Activated CD8-positive, alpha-beta memory T cell treated with anti-CD3 and anti-CD28 coated beads, Interleukin-2, amount 50 U/mL, for 48 hours (primary cell): Measurements from ENCODE around the gene KCNC2.
"Not testable (repeated sequence)": the region's sequence is repeated elsewhere in the genome, so short reads cannot be mapped to it uniquely, and the experiment has no call there.

Source experiments
- DNase-seq: peaks from one replicate; pipeline ENCODE4 v3.0.0-alpha.2; 2020

Gene KCNC2

DNA sequence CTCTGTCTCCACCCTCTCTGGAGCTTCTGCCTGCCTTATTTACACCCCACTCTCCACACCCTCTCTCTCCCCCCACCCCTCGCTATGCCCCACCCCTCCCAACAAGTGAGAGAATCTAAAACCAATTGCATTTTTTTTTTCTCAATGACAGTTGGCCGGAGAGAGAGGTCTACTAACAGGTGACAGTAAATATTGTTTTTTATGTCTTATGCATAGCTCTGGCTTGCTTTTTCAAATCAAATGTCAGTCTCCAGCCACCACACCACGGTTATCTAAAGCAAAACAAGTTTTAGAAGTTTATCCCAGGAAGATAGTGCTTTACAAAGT, at the start of gene KCNC2:
Gene KCNC2, minus strand, starts transcription at position 28 of the 327 bp plus-strand sequence.
- no peak for DNase-seq

DNA sequence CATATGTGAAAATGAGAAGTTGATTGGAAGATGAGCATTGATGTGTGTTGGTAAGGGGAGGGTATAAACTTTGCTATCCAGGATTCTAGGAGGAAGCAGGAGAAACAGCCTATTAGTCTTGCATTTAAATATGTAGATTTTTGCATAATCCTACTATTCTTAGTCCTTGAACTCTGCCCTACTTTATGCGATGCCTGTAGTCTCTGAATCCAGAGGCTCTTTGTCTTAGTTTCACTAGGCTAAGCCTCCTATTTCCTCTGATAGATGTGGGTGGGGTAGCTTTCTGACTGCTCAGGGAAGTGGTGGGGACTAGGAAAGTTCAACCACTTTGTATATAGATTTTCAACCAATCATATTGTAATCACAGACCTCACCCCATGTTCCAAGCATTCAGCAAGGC, 49.5 kb upstream of the KCNC2 start:
- no peak for DNase-seq

DNA sequence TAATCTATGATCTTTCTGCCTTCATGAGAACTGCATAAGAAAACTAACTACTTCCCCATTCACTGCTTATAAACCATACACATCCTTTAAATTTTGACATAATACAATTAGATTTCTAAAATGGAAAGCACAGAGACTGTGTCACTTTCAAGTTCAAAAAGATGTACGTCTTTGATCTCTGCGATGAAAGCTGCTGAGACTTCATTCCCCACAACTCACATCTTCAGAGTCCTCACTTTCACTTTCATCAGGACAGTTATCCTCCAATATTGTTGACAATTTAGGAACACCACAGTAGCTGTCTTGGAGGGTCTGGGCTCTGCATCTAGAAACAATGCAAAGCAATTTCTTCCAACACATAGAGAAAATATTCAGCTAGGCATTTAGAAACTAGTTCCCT, 47.9 kb upstream of the KCNC2 start:
- no peak for DNase-seq

DNA sequence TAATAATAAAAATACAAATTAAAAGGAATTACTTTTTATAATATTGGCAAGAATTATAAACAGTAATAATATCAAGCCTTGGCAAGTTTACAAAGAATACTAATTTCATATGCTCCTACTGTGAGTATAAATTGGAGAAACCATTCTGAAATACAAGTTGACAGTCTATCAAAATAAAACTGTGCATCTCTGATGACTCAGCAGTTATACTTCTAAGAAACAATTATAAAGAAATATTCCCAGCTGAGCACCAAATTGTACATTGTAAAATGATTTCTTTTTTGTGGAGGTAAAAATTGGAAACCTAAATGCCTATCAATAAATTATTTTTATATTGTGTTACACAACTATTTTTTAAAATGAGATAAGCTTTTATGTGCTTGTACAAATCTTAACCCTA, 35.5 kb upstream of the KCNC2 start:
- DNase-seq = no peak

DNA sequence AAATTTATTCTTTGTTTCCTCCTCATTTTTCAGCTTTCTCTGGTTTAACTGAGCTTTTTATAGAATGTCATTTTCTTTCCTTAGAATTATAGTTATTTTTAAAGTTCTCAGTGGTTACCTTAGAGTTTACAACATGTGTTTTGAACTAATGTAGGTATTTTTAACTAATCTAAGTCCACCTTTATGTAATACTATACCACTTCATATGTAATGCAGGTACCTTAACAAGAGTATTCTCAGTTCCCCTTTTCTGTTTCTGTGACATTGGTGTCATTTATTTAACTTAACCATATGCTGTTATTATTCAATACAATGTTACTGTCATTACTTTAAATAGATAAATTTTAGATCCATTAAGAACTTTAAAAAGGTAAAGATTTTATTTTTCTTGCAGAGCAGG, 30.3 kb upstream of the KCNC2 start:
- no peak for DNase-seq

DNA sequence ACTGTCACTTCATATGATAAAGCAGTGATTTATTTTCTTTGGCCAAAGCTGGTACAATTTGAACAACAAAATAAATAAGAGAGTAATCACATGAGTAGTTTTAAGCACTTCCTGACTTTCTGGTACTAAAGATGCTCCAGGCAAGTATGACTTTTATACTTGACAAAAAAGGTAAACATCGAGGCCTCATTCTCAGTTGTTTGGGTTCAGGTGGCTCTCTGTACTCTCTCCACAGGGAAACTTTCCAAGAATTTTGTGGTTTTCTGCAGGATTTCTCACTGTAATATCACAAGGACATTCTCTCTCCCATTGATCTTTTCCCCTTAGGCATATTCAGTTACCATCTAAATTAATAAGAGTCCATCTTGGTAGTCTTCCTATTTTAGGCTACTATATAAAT, 26.6 kb upstream of the KCNC2 start:
- DNase-seq = no peak

DNA sequence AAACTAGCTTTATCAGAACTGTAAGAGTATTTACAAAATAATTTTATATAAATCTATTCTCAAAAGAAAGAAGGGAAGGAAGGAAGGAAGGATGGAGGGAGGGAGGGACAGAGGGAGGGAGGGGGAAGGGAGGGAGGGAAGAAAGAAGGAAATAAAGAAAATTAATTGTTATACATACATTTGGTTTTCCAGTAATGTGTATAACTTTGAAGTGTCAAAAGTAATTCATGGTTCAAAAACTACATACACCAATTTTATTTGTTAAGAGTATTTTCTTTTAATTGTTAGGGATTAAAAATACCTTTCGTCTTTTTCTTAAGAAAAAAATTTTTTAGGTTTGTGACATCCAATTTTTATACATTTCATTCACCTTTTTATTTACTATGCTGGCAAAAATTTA, 17.5 kb upstream of the KCNC2 start:
- DNase-seq = no peak

DNA sequence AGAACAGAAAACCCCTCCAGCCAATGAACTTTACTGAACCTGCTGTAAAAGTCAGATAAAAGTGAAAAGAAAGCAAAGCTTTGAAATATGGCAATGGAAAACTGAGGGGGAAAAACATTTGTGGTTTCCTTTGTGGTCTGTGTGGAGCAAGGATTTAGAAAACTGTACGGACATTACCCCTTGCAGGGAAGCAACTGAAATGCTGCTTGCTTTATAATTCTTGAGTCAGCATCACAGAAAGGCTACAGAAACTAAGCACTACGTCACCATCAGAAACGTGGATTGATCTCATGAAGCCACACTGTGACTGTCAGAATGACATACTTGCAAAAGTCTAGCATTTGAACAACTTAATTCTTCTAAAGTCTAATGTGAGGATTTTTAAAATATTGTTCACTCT, 2.4 kb upstream of the KCNC2 start:
- no peak for DNase-seq

DNA sequence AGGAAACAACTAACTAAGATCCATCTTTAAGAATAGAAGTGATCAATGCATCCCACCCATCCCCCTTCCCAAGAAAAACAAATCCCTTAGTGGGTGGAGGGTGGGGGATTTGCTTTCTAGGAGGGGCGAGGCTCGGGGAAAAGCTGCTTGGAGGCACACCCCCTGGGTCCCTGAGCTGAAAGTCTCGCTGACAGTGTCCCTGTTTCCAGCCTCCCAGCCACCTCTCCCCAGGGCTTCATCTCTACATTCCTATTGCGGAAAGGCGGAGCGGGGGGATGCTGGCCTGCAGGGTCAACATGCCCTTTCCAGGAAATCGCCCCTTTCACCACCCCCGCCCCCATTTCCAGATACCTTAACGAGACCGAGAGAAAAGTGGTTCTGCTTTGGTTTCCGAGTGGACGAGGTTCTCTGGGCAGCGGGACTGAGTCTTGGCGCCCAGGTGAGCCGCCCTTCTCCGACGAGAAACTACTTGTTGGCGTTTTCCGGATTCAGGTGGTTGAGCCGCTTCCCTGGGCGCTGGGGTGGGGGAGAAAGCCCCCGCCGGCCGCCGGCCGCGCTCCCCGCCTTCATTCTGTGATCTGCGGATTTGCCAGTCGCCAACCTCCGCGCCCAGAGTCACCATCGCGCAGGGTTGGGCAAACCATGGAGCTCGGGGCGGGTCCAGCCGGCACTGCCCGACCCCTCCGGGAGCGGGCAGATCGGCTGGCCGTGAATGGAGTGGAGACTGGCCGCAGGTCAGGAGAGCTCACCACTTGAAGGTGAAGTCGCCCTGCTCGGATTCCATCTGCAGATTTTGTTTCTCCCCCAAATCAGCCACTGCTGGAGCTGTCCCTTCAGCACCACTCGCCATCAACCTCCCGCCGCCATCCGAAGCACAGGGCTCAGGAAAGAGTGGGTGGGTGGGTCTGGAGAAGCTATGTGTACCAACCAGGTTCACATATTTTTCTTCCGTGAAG, 505 bp downstream of the KCNC2 start:
- DNase-seq = peak; percentile 53

DNA sequence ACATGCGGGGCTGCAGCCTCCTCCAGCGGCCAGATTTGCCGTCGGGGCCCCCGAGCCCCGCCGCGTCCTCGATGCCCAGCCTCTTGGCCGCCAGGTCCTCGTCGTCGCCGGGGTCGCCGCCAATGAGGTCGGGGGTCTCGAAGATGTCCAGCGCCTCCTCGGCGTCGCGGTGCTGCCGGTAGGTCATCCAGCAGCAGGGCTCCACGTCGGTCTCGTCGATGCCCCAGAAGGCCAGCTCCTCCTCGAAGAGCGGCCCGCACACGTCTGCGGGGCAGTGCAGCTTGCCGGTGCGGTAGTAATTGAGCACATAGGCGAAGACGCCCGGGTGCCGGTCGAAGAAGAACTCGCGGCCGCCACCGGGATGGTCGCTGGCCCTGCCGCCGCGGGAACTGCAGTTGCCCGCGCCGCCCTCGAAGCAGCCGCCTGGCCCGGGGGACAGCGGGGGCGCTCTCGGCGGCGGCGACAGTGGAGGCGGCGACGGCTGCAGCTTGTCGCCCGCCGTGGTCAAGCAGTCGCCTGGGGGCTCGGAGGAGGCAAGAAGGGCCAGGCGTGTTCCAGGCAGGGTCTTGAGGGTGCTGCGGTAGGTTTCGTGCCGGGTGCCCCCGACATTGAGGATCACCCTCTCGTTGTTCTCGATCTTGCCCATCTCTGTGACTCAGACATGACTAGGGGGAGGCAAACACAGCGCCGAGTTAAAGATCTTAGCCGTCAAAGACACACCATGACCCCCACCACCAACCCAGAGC, 2.1 kb downstream of the KCNC2 start:
- no peak for DNase-seq

DNA sequence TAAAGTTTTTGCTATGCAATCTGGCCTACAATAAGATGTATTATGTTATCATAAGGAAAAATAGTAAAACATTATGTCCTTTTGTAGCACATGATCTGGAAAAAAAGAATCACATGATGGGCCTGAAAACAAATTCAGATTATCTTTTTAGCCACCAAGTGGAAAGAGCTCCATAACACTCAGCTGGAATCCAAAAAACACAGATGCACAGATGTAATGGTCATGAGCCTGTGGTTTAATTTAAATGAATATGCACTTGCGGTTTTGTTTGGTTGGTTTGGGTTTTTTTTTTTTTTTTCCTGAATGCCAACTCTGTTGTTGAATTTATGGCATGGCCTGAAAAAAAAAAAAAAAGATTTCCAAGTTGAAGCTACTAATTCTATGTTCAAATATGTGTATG, 4.1 kb downstream of the KCNC2 start:
- no peak for DNase-seq

DNA sequence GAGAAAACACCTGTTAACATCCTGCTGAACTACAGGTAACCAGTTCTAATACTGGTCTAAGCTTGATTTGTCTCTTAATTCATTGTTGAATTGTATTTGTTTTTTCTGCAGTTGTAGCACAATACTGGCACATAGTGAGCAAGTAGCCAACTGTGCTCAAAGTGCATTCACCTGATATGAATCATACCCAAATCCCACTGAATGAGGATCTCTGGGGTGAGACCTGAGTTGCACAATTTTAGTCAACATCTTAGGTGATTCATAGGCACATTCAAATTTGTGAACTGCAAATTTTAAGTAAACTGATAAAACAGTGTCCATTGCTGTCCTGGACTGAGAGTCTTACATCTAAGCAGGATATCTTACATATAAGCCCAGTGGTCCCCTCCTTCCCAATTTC, 12.8 kb downstream of the KCNC2 start:
- no peak for DNase-seq

DNA sequence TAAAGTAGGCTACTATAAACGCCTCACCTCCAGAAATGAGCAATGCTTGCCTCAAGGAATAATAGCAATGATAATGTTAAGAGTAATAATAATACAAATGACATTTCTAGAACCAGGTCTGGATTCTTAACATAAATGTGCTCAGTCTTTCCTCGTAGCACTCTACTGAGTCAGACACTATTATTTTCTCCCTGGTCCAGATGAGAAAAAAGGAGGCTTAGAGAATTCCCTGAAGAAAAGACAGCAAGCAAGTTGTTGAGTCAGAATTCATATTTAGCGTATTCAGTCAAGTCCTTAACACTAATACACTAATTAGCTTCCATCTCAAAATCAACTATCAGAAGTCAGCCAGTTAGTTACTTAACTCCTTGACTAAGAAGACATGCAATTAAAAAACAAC, 13.2 kb downstream of the KCNC2 start:
- DNase-seq = no peak

DNA sequence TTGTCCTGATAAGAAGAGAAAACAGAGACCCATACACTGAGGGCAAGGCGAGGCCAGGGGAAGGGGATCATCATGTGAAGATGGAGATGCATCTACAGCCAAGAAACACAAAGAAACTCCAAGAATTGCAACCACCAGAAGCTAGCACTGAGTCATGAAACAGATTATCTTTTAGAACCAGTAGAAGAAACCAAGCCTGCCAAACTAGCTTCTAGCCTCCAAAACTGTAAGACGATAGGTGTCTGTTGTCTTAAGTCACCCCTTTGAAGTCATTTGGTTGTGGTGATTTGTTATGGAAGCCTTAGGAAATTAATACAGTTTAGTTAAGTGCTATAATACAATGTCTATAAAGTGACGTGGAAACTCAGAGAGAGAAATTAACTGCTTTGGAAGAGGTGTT, 15.4 kb downstream of the KCNC2 start:
- no peak for DNase-seq

DNA sequence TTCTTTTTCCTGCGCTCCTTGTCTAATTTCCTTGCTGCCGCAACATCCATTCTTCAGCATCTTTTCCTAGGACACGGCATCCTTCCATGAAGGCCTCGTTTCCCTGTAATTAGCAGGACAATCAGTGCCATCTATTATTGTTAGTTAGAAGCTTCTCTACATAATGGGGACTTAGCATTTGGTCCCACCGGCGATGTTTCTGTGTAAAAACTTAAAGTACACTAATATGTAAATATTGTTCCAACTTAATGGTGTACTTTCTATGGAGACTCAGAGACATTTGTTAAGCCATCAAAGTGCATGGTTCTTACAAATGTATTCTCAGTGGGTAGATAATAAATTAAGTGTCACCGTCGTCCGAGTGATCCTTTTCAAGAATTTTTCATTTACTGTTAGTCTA, 17.4 kb downstream of the KCNC2 start:
- no peak for DNase-seq

DNA sequence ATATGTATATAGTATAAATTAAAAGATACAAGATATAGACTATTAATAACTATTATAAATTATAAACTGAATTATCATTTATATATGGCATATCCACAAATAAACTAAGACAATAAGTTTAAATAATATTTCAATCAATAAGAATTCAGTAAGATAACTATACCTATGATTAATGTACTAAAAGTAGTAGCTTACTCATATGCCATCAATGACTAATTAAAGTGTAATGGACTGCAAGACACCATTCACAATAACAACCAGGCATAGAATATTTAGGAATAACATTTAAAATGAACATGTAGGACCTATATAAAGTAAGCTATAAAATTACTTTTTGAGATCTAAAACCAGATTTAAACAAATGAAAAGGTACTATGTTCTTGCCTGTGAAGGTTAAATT, 18.8 kb downstream of the KCNC2 start:
- no peak for DNase-seq

DNA sequence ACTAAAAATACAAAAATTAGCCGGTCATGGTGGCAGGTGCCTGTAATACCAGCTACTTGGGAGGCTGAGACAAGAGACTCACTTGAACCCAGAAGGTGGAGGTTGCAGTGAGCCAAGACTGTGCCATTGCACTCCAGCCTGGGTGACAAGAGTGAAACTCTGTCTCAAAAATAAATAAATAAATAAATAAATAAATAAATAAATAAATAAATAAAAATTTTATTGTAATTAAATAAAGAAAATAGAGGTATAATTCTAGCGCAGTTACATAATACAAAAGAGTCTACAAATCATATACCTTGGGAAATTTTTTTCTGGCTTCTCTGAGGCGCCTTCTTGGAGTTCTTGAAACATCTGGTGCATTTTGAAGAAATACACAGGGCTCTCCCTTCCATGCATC, 23.8 kb downstream of the KCNC2 start:
- DNase-seq = not testable (repeated sequence)

DNA sequence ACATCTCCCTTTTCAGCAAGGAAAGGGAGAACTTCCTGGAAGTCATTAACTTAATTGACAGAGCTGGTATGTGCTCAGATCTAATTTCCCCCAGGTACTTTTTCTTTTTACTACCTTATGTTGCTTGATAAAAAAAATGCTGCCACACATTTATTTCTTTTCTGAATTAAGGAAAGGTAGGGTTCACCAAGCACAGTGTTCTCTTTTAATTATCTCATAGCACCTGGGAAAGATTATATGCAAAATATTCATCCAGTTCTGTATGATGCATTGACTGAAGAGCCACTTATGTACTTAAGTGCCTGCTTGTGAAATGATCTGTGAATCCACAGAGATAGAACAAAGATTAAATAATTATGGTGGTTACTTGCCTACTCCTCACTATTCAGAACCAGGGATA, 25.1 kb downstream of the KCNC2 start:
- DNase-seq = no peak

DNA sequence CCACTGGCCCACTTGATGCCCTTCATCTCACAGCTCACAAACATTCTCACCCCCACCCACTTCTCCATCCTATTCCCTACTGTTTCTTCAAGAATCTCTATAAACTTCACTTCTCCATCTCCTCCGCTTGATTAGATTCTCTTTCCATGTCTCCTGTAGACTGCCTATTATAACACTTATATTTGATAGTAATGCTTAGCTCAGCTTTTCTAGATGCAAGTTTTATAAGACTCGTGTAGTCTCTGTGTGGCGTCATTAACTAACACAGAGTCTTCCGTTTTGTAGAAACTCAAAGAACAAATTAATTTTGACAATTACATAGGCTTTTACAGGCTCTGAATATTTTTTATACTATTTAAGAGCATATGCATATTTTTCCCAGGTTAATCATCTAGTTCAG, 25.7 kb downstream of the KCNC2 start:
- no peak for DNase-seq

DNA sequence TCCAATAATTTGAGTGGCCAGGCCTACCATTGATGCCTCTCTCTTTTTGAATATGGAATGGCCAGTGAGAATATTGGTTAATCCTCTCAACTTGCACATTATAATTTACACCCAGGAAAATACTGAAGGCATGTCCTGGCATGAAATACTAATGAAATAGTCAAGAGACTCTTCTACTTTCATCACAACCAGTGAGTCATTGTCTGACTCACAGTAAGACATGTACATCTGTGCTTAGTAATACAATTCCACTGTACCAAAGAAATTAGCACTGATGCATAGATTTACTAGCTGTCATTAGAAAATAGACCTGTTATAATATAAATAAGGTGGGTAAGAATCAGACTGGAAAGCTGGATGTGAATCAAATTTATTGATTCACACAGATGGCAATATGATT, 31.6 kb downstream of the KCNC2 start:
- no peak for DNase-seq

DNA sequence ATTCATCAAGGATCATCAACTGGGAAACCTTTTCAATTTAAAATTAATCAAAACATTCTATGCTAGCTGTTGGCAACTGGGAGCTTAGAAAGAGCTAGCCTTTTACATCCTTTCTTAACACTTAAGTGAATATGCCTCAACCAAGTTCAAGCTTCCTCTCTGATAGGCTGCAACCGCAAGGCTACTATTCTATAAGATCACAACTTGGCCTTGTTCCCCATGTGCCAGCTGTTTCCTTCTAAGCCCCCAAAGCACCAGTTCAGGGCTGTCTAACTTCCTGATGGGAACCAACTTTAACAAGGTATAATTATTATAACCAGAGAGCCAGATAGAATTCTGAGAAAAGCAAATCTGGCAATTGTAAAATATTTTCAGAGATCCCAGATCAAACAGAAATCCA, 37.0 kb downstream of the KCNC2 start:
- DNase-seq = no peak

DNA sequence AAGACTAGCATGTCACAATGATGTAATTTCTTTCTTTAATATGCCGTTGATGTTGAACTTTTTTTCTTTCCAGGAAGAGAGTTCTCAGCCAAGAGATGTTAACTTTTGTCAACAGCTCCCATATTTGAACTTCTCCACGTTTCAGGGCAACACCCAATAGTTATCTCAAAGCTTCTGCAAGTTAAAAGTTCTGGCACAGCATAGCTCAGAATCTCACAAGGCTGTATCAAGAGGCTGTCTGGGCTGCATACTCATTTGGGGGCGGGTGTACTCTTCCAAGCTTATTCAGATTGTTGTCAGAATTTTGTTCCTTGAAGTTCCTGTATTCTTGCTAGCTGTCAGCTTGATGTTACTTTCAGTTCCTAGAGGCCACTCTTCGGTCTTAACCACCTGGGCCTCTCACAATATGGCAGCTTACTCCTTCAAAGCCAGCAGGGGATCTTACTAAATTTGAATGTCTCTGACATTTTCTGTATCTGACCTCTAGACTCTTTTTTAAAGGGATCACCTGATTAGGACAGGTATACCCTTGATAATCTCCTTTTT, 38.9 kb downstream of the KCNC2 start:
- DNase-seq = no peak

DNA sequence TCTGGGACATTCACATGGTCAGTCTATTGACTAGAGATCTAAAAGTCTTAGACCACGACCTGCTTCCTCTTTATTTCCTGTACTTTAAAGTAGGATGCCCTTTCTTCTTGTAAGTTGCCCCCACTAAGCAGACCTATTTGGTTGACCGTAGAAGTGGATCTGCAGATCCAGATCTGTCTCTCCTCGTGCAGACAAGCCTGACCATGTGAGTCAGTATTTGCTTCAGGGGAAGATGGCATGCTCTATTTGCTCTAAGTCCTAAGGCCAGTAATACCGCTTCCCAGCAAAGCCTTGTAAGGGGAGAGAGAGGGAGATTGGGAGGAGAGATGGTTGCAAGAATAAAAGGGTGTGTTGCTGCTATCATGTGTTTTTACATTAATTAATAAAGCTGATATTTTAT, 46.8 kb downstream of the KCNC2 start:
- no peak for DNase-seq

DNA sequence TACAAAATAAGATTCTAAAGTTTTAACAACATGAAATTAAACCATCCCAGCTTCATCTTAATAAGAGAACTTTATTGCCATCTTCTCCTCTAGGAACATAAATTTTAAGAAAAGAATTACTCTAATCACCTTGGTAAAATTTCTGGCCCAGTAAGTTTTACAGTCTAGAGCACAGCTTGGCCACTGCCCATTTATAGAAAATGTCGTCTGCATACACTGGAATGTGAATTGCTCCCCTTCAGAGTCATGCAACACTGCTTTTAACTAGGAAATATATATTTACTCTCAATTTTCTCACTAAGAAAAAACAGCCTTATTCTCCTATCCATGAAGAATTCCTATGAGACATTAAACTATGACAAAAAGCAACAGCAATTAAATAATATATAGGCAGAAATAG, 48.2 kb downstream of the KCNC2 start:
- DNase-seq = no peak
